Measurements from ENCODE around the gene LRRC46.

LRRC46 gene

GRCh38 chr17:47878203-47879027, 46.9 kb downstream of the LRRC46 start:
- DNase-seq (ENCODE audit: low read depth in 2 of 2) = no peak

GRCh38 chr17:47879028-47879585, 47.6 kb downstream of the LRRC46 start:
- no peak for DNase-seq (ENCODE audit: low read depth in 2 of 2)

- no peak for DNase-seq (ENCODE audit: low read depth in 2 of 2)
These were observed 48.4 kb downstream of the LRRC46 start for GRCh38 chr17:47879776-47880454.

- no peak for DNase-seq (ENCODE audit: low read depth in 2 of 2)
These were observed 50.8 kb downstream of the LRRC46 start for GRCh38 chr17:47882247-47882646.

GRCh38 chr17:47882695-47883588, 51.5 kb downstream of the LRRC46 start:
- DNase-seq (ENCODE audit: low read depth in 2 of 2) = no peak

GRCh38 chr17:47883589-47884426, 52.3 kb downstream of the LRRC46 start:
- no peak for DNase-seq (ENCODE audit: low read depth in 2 of 2)

- DNase-seq (ENCODE audit: low read depth in 2 of 2) = no peak
These were observed 52.9 kb downstream of the LRRC46 start for GRCh38 chr17:47884427-47884740.

- no peak for DNase-seq (ENCODE audit: low read depth in 2 of 2)
These were observed 53.6 kb downstream of the LRRC46 start for GRCh38 chr17:47884905-47885730.
